ENCODE results near the gene PACS2.

Gene PACS2

GRCh38 chr14:105426416-105427130 is 112.0 kb downstream of the PACS2 start:
- TF ChIP-seq MYC (IDR thresholded peaks at IDR 0.05; ENCODE audit: low read depth, low read length) (no peak), CTCF (IDR thresholded peaks at IDR 0.05; ENCODE audit: low read depth, low read length) (no peak), MAX (IDR thresholded peaks at IDR 0.05; ENCODE audit: low read depth, low read length) (no peak), POLR2A (IDR thresholded peaks at IDR 0.05; ENCODE audit: extremely low read depth, insufficient read length) (no peak)
- no peak overlapping the region for H3K4me3 ChIP-seq (ENCODE audit: low read depth, low read length)
- no peak for DNase-seq (ENCODE audit: low read depth)

- no peak overlapping the region for H3K4me3 ChIP-seq (ENCODE audit: low read depth, low read length)
- DNase-seq (ENCODE audit: low read depth) = no peak
- TF ChIP-seq POLR2A (IDR thresholded peaks at IDR 0.05; ENCODE audit: extremely low read depth, insufficient read length) = no peak
- TF ChIP-seq MAX (IDR thresholded peaks at IDR 0.05; ENCODE audit: low read depth, low read length) = no peak
Measured at GRCh38 chr14:105427412-105427811, 112.9 kb downstream of the PACS2 start.

- TF ChIP-seq POLR2A (IDR thresholded peaks at IDR 0.05; ENCODE audit: extremely low read depth, insufficient read length) = no peak
- no peak for DNase-seq (ENCODE audit: low read depth)
- no peak overlapping the region for H3K4me3 ChIP-seq (ENCODE audit: low read depth, low read length)
Measured at GRCh38 chr14:105427936-105428485, 113.5 kb downstream of the PACS2 start.

- no peak overlapping the region for H3K4me3 ChIP-seq (ENCODE audit: low read depth, low read length)
- TF ChIP-seq POLR2A (IDR thresholded peaks at IDR 0.05; ENCODE audit: extremely low read depth, insufficient read length) (no peak), MAX (IDR thresholded peaks at IDR 0.05; ENCODE audit: low read depth, low read length) (no peak), MYC (IDR thresholded peaks at IDR 0.05; ENCODE audit: low read depth, low read length) (no peak), CTCF (IDR thresholded peaks at IDR 0.05; ENCODE audit: low read depth, low read length) (no peak)
- no peak for DNase-seq (ENCODE audit: low read depth)
Measured at GRCh38 chr14:105430042-105430441, 115.5 kb downstream of the PACS2 start.

- H3K4me3 ChIP-seq (ENCODE audit: low read depth, low read length) = no peak overlapping the region
- TF ChIP-seq MAX (IDR thresholded peaks at IDR 0.05; ENCODE audit: low read depth, low read length) = no peak
- TF ChIP-seq MYC (IDR thresholded peaks at IDR 0.05; ENCODE audit: low read depth, low read length) = no peak
- no peak for TF ChIP-seq CTCF (IDR thresholded peaks at IDR 0.05; ENCODE audit: low read depth, low read length)
- TF ChIP-seq POLR2A (IDR thresholded peaks at IDR 0.05; ENCODE audit: extremely low read depth, insufficient read length) = no peak
- no peak for DNase-seq (ENCODE audit: low read depth)
Measured at GRCh38 chr14:105430565-105430964, 116.0 kb downstream of the PACS2 start.

- H3K4me3 ChIP-seq (ENCODE audit: low read depth, low read length) = no peak overlapping the region
- DNase-seq (ENCODE audit: low read depth) = no peak
- TF ChIP-seq POLR2A (IDR thresholded peaks at IDR 0.05; ENCODE audit: extremely low read depth, insufficient read length) = no peak
- no peak for TF ChIP-seq MYC (IDR thresholded peaks at IDR 0.05; ENCODE audit: low read depth, low read length)
- no peak for TF ChIP-seq MAX (IDR thresholded peaks at IDR 0.05; ENCODE audit: low read depth, low read length)
- TF ChIP-seq CTCF (IDR thresholded peaks at IDR 0.05; ENCODE audit: low read depth, low read length) = no peak
Measured at GRCh38 chr14:105431256-105431655, 116.7 kb downstream of the PACS2 start.
